HG03108 (cell line): ENCODE measurements around the gene KIAA1614.

Experiments
- ATAC-seq: cut with Tn5 transposase; IDR thresholded peaks from one replicate; pipeline ENCODE4 v1.9.1; 2021; ENCODE audit warnings: moderate library complexity; ENCODE audit not compliant: unreplicated experiment

KIAA1614 gene

DNA sequence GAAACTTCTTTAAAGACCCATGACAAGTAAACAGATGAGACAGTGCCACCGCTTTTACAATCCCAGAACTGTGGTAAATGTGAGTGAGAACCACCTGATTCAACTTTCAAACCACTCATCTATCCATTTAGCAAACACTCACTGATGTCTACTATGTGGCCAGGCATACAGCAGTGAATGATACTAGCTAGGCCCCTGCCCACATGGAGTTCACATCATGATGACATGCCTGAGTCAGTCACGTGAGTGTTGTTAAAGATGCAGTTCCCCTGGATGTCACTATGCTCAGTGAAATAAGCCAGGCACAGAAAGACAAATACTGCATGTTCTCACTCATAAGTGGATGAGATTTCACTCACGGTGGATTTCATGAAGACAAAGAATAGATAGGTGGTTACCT is 81.6 kb downstream of the KIAA1614 start:
- no peak for ATAC-seq

DNA sequence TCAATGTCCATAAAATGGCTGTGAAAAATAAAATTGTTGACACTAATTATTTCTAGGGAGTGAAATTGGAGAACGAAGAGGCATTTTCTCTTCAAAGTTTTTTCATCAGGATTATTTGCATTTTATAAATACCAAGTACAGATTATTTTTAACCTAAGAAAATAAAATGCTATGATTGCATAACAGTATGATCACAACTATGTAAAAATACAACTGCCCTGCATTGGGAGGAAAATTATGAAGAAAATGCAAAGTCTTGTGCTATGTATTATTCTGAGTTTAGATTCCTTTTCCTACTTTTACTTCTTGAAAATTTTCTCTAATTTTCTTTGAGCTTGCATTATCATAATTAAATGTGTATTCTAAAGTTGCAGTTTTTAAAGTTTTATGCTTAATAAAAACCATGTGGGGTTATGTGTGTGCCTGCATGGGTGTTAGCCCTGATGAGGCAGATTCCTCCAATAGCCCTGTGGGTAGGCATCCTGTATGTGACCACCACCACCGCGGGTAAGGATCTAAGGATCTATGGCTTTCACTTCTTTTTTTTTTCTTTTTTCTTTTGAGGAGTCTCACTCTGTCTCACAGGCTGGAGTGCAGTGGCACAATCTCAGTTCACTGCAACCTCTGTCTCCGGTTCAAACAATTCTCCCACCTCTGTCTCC is 85.3 kb downstream of the KIAA1614 start:
- no peak for ATAC-seq
